ENCODE results near the gene UBB.

DNA sequence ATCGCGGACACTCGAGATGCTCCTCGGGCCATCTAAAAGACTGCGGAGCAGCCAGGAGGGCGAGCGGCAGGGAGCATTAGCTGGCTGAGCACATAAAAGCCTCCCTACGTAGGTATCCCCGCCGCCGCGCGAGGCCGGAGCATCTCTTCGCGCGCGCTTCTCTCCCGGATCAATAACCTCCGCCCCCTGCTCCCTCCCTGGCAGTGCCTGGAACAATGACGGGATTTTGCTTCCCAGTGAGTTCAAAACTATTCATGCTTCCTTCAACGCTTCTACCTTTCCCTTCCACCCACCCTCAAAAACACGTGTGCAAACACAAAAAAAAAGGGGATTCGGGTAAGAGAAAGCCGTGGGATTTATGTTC lies 28.6 kb upstream of the UBB start:
- TF ChIP-seq EZH2 (IDR thresholded peaks at IDR 0.05; ENCODE audit: borderline replicate concordance, low read depth, low read length, poor library complexity, severe bottlenecking) = no peak
- TF ChIP-seq, protein P1, sequence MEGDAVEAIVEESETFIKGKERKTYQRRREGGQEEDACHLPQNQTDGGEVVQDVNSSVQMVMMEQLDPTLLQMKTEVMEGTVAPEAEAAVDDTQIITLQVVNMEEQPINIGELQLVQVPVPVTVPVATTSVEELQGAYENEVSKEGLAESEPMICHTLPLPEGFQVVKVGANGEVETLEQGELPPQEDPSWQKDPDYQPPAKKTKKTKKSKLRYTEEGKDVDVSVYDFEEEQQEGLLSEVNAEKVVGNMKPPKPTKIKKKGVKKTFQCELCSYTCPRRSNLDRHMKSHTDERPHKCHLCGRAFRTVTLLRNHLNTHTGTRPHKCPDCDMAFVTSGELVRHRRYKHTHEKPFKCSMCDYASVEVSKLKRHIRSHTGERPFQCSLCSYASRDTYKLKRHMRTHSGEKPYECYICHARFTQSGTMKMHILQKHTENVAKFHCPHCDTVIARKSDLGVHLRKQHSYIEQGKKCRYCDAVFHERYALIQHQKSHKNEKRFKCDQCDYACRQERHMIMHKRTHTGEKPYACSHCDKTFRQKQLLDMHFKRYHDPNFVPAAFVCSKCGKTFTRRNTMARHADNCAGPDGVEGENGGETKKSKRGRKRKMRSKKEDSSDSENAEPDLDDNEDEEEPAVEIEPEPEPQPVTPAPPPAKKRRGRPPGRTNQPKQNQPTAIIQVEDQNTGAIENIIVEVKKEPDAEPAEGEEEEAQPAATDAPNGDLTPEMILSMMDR (conservative IDR thresholded peaks at IDR 0.05; ENCODE audit: low read depth, low read length) = no peak
